ENCODE results near the gene ELFN2. TPM values are rescaled to one million over a fixed set of nuclear protein-coding genes. Genes with fewer than 3 reads are reported as not detected.

Gene ELFN2
- total RNA-seq, 1 experiment from 2014 or later, result 4.0 TPM

DNA sequence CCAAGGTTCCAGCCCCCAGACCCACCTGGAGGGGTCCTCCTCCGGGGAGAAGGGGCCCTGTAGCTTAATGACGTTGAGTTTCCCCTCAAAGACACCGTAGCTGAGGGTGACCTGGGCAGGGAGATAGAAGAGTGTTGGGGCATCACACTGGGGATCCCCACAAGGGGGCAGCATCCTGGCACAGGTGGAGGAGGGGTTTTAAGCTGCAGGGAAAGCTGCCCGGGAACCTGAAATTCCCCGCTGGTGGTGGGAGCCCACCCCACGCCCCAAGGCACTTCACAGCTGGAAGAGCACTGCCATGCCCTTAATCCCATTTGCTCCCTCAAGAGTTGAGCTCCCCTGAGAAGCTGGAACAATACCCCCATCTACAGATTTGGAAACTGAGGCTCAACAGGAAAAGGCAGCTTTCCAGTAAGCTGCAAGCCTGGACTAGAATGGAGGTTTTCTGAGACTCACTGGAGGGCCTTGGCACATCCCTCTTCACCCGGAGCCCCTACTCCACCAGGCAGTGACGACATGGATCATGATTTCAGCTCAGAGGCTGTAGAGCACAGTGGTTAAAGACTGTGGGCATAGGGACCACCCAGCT is 45.2 kb upstream of the ELFN2 start:
- intact Hi-C loops (cut with micrococcal nuclease; ENCODE audit: unreplicated experiment), result loop anchor here (1.0 kb wide), 1 partner anchor 26 kb away; no protein-coding TSS in a partner anchor
- TF ChIP-seq, protein P1, sequence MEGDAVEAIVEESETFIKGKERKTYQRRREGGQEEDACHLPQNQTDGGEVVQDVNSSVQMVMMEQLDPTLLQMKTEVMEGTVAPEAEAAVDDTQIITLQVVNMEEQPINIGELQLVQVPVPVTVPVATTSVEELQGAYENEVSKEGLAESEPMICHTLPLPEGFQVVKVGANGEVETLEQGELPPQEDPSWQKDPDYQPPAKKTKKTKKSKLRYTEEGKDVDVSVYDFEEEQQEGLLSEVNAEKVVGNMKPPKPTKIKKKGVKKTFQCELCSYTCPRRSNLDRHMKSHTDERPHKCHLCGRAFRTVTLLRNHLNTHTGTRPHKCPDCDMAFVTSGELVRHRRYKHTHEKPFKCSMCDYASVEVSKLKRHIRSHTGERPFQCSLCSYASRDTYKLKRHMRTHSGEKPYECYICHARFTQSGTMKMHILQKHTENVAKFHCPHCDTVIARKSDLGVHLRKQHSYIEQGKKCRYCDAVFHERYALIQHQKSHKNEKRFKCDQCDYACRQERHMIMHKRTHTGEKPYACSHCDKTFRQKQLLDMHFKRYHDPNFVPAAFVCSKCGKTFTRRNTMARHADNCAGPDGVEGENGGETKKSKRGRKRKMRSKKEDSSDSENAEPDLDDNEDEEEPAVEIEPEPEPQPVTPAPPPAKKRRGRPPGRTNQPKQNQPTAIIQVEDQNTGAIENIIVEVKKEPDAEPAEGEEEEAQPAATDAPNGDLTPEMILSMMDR (IDR thresholded peaks at IDR 0.05; ENCODE audit: insufficient read depth in 1 of 2, low read depth in 1 of 2, low read length in 1 of 2, severe bottlenecking in 1 of 2, unreplicated experiment in 1 of 2), result peak; percentile 61 to 66
- Histone ChIP-seq H3K4me3 (ENCODE audit: low read depth, low read length) (no peak overlapping the region), H3K36me3 (ENCODE audit: control insufficient read depth, insufficient read depth, low read length) (no peaks in the 10 kb centered on the region), H3K4me1 (no peaks in the 10 kb centered on the region), H3K9me3 (no peaks in the 10 kb centered on the region), H3K27me3 (replicated peaks; ENCODE audit: control insufficient read depth, insufficient read depth, low read length) (no peaks in the 10 kb centered on the region)
- Mint-ChIP-seq H3K9me3 (ENCODE audit: unreplicated experiment) (no peaks in the 10 kb centered on the region), H3K4me1 (ENCODE audit: low read depth, unreplicated experiment) (no peaks in the 10 kb centered on the region), H3K36me3 (ENCODE audit: insufficient read depth, unreplicated experiment) (peaks cover 4% of the 10 kb centered on the region), H3K27me3 (ENCODE audit: insufficient read depth, unreplicated experiment) (no peaks in the 10 kb centered on the region), H3K4me3 (ENCODE audit: unreplicated experiment) (no peak overlapping the region), H3K27ac (ENCODE audit: unreplicated experiment) (no peak overlapping the region)
- CTCF ChIA-PET, result interaction anchor here (0.6 to 1.8 kb wide), 23 partner anchors 10 to 282 kb away, joined by 3 to 15 read pairs (median 4); partner anchors contain the start of genes CARD10 and MFNG
- BruUV-seq (replicated peaks), result no TSS peak
- POLR2A ChIA-PET, result interaction anchor here (0.6 kb wide), 1 partner anchor 156 kb away, joined by 6 read pairs; no protein-coding TSS in a partner anchor
- peak; percentile 61 to 69 for DNase-seq

DNA sequence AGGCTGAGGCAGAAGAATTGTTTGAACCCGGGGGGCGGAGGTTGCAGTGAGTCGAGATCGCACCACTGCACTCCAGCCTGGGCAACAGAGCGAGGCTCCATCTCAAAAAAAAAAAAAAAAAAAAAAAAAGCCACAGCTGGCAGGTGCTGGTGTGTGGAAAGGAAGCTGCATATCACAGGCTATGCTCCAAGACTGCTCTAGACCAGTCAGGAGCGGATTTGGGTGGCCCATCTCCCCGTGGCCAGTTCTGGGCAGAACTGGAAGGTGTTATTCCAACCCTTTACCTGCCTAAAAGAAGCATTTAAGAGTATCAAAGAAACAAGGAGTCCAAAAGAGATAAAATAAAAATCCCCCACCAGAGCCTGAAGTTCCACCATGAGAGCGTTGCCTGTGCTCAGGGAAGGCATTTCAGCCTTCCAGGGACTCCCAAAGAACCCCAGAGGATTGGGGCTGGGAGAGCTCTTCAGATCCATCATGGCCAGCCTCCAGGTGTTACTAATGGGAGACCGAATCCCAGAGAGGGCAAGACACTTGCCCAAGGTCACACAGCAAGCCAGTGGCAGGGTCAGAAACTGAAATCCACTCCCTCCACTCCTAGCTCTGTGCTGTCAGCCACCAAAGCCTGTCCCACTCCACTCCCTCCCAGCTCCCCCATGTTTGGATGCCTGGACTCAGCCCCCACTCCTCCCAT is 44.6 kb upstream of the ELFN2 start:
- Mint-ChIP-seq H3K36me3 (ENCODE audit: insufficient read depth, unreplicated experiment) (peaks cover 4% of the 10 kb centered on the region), H3K4me1 (ENCODE audit: low read depth, unreplicated experiment) (no peaks in the 10 kb centered on the region), H3K27ac (ENCODE audit: unreplicated experiment) (no peak overlapping the region), H3K27me3 (ENCODE audit: insufficient read depth, unreplicated experiment) (no peaks in the 10 kb centered on the region), H3K4me3 (ENCODE audit: unreplicated experiment) (no peak overlapping the region), H3K9me3 (ENCODE audit: unreplicated experiment) (no peaks in the 10 kb centered on the region)
- no peak for DNase-seq
- POLR2A ChIA-PET, result no interaction called here
- Histone ChIP-seq H3K36me3 (ENCODE audit: control insufficient read depth, insufficient read depth, low read length) (no peaks in the 10 kb centered on the region), H3K4me1 (no peaks in the 10 kb centered on the region), H3K27me3 (replicated peaks; ENCODE audit: control insufficient read depth, insufficient read depth, low read length) (no peaks in the 10 kb centered on the region), H3K9me3 (no peaks in the 10 kb centered on the region), H3K4me3 (ENCODE audit: low read depth, low read length) (no peak overlapping the region)
- TF ChIP-seq, protein P1 (IDR thresholded peaks at IDR 0.05; ENCODE audit: insufficient read depth in 1 of 2, low read depth in 1 of 2, low read length in 1 of 2, severe bottlenecking in 1 of 2, unreplicated experiment in 1 of 2), result no peak
- no TSS peak for BruUV-seq (replicated peaks)
- CTCF ChIA-PET, result interaction anchor here (0.6 to 1.8 kb wide), 19 partner anchors 13 to 233 kb away, joined by 3 to 15 read pairs (median 6); partner anchors contain the start of gene MFNG
- intact Hi-C loops (cut with micrococcal nuclease; ENCODE audit: unreplicated experiment), result loop anchor here (1.0 kb wide), 1 partner anchor 26 kb away; no protein-coding TSS in a partner anchor

DNA sequence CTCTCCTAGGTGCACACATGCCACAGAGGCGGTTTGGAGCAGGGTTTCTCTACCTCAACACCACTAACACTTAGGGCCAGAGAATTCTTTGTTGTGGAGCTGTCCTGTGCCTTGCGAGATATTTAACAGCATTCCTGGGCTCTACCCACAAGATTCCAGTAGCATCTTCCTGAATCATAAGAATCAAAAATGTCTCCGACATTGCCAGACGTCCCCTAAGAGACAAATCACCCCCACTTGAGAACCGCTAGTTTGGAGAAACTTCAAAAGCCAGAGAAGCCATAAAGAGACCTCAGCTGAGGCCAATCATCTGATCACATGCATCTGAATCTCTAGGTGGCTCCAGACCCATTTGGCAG is 42.8 kb upstream of the ELFN2 start:
- no peaks in the 10 kb centered on the region for H3K36me3 ChIP-seq (ENCODE audit: control insufficient read depth, insufficient read depth, low read length)
- Mint-ChIP-seq H3K4me1 (ENCODE audit: low read depth, unreplicated experiment) (no peaks in the 10 kb centered on the region), H3K27me3 (ENCODE audit: insufficient read depth, unreplicated experiment) (no peaks in the 10 kb centered on the region), H3K9me3 (ENCODE audit: unreplicated experiment) (no peaks in the 10 kb centered on the region), H3K4me3 (ENCODE audit: unreplicated experiment) (no peak overlapping the region), H3K27ac (ENCODE audit: unreplicated experiment) (no peak overlapping the region), H3K36me3 (ENCODE audit: insufficient read depth, unreplicated experiment) (peaks cover 4% of the 10 kb centered on the region)
- intact Hi-C loops (cut with micrococcal nuclease; ENCODE audit: unreplicated experiment), result no loop called here
- ChIA-PET POLR2A (no interaction called here), CTCF (interaction anchor here (0.6 to 1.0 kb wide), 2 partner anchors 32 to 123 kb away, joined by 4 to 5 read pairs; no protein-coding TSS in a partner anchor)
- DNase-seq, result no peak
- no peaks in the 10 kb centered on the region for H3K27me3 ChIP-seq (replicated peaks; ENCODE audit: control insufficient read depth, insufficient read depth, low read length)
- TF ChIP-seq, protein P1 (IDR thresholded peaks at IDR 0.05; ENCODE audit: insufficient read depth in 1 of 2, low read depth in 1 of 2, low read length in 1 of 2, severe bottlenecking in 1 of 2, unreplicated experiment in 1 of 2), result no peak
- no TSS peak for BruUV-seq (replicated peaks)
- H3K9me3 ChIP-seq, result no peaks in the 10 kb centered on the region
- no peaks in the 10 kb centered on the region for H3K4me1 ChIP-seq
- H3K4me3 ChIP-seq (ENCODE audit: low read depth, low read length), result no peak overlapping the region

Data from Caco-2 (cell line).